Measurements from ENCODE around the gene DNAJC5G.
"Not testable (repeated sequence)": the region's sequence is repeated elsewhere in the genome, so short reads cannot be mapped to it uniquely, and the experiment has no call there.

DNAJC5G gene

GRCh38 chr2:27262379-27263286 lies 12.6 kb upstream of the DNAJC5G start, which contains the start of gene SLC30A3:
TSS of gene SLC30A3 (minus strand) at chr2:27263047. CDS start at chr2:27262906, 141 bp downstream.
- Mint-ChIP-seq H3K27me3 (peaks cover 42% of the 10 kb centered on the region), H3K4me3 (peak within 1 kb of the TSS; percentile 76), H3K27ac (no peak within 1 kb of the TSS), H3K9me3 (no peaks in the 10 kb centered on the region), H3K36me3 (no peaks in the 10 kb centered on the region), H3K4me1 (peaks cover 29% of the 10 kb centered on the region)
- CTCF ChIA-PET, result interaction anchor here (0.9 to 3.5 kb wide), 4 partner anchors 12 to 84 kb away, joined by 3 to 25 read pairs (median 4); no protein-coding TSS in a partner anchor
- DNase-seq, result peak; percentile 87

- H3K27me3 Mint-ChIP-seq, result peaks cover 35% of the 10 kb centered on the region
- CTCF ChIA-PET, result interaction anchor here (1.0 to 3.5 kb wide), 3 partner anchors 16 to 83 kb away, joined by 3 to 25 read pairs (median 3); no protein-coding TSS in a partner anchor
- peaks cover 29% of the 10 kb centered on the region for H3K4me1 Mint-ChIP-seq
- no peaks in the 10 kb centered on the region for H3K36me3 Mint-ChIP-seq
- peak overlapping the region; percentile 76 for H3K4me3 Mint-ChIP-seq
- no peak for DNase-seq
- no peak overlapping the region for H3K27ac Mint-ChIP-seq
- H3K9me3 Mint-ChIP-seq, result no peaks in the 10 kb centered on the region
Measured at GRCh38 chr2:27263287-27264252, 11.7 kb upstream of the DNAJC5G start.

- DNase-seq, result no peak
- Mint-ChIP-seq H3K9me3 (no peaks in the 10 kb centered on the region), H3K27me3 (peaks cover 27% of the 10 kb centered on the region), H3K36me3 (no peaks in the 10 kb centered on the region), H3K4me1 (peaks cover 29% of the 10 kb centered on the region), H3K4me3 (peak overlapping the region; percentile 76), H3K27ac (peak overlapping the region; percentile 40)
- CTCF ChIA-PET, result interaction anchor here (1.0 to 3.5 kb wide), 4 partner anchors 9 to 39 kb away, joined by 3 to 25 read pairs (median 4); no protein-coding TSS in a partner anchor
Measured at GRCh38 chr2:27264253-27264752, 10.9 kb upstream of the DNAJC5G start.

- Mint-ChIP-seq H3K9me3 (no peaks in the 10 kb centered on the region), H3K4me1 (peaks cover 29% of the 10 kb centered on the region), H3K27ac (no peak overlapping the region), H3K36me3 (no peaks in the 10 kb centered on the region), H3K4me3 (peak overlapping the region; percentile 48), H3K27me3 (peaks cover 21% of the 10 kb centered on the region)
- peak; percentile 64 for DNase-seq
- CTCF ChIA-PET, result interaction anchor here (0.9 to 3.5 kb wide), 6 partner anchors 9 to 418 kb away, joined by 3 to 25 read pairs (median 4); no protein-coding TSS in a partner anchor
Measured at GRCh38 chr2:27264753-27265535, 10.3 kb upstream of the DNAJC5G start.

- Mint-ChIP-seq H3K9me3 (no peaks in the 10 kb centered on the region), H3K4me1 (peaks cover 29% of the 10 kb centered on the region), H3K27ac (no peak overlapping the region), H3K4me3 (peak overlapping the region; percentile 10), H3K27me3 (peaks cover 15% of the 10 kb centered on the region), H3K36me3 (no peaks in the 10 kb centered on the region)
- no peak for DNase-seq
- CTCF ChIA-PET, result interaction anchor here (0.9 to 3.5 kb wide), 5 partner anchors 8 to 417 kb away, joined by 3 to 25 read pairs (median 4); no protein-coding TSS in a partner anchor
Measured at GRCh38 chr2:27265536-27265870, 9.7 kb upstream of the DNAJC5G start.

GRCh38 chr2:27268296-27268695 lies 6.9 kb upstream of the DNAJC5G start:
- peaks cover 13% of the 10 kb centered on the region for H3K27me3 Mint-ChIP-seq
- H3K36me3 Mint-ChIP-seq, H3K4me3 Mint-ChIP-seq, CTCF ChIA-PET, H3K9me3 Mint-ChIP-seq, H3K27ac Mint-ChIP-seq, DNase-seq: not testable (repeated sequence)
- peaks cover 21% of the 10 kb centered on the region for H3K4me1 Mint-ChIP-seq

GRCh38 chr2:27270131-27270530 lies 5.1 kb upstream of the DNAJC5G start:
- no peak for DNase-seq
- Mint-ChIP-seq H3K27me3 (peaks cover 21% of the 10 kb centered on the region), H3K36me3 (no peaks in the 10 kb centered on the region), H3K9me3 (no peaks in the 10 kb centered on the region), H3K27ac (no peak overlapping the region), H3K4me3 (no peak overlapping the region), H3K4me1 (peaks cover 8% of the 10 kb centered on the region)
- CTCF ChIA-PET, result interaction anchor here (0.9 to 2.4 kb wide), 2 partner anchors 10 kb away, joined by 3 to 14 read pairs; no protein-coding TSS in a partner anchor

GRCh38 chr2:27270670-27271069 lies 4.6 kb upstream of the DNAJC5G start:
- H3K4me1 Mint-ChIP-seq, result peaks cover 3% of the 10 kb centered on the region
- no peaks in the 10 kb centered on the region for H3K36me3 Mint-ChIP-seq
- H3K9me3 Mint-ChIP-seq, result no peaks in the 10 kb centered on the region
- DNase-seq, result no peak
- H3K4me3 Mint-ChIP-seq, result no peak overlapping the region
- CTCF ChIA-PET, result interaction anchor here (0.9 to 2.4 kb wide), 4 partner anchors 9 to 18 kb away, joined by 3 to 14 read pairs (median 3); no protein-coding TSS in a partner anchor
- H3K27ac Mint-ChIP-seq, result no peak overlapping the region
- H3K27me3 Mint-ChIP-seq, result peaks cover 25% of the 10 kb centered on the region

GRCh38 chr2:27271631-27272340 lies 3.4 kb upstream of the DNAJC5G start:
- CTCF ChIA-PET, result interaction anchor here (1.0 to 2.5 kb wide), 6 partner anchors 8 to 31 kb away, joined by 3 to 14 read pairs (median 4); no protein-coding TSS in a partner anchor
- H3K4me3 Mint-ChIP-seq, result no peak overlapping the region
- no peak for DNase-seq
- peaks cover 3% of the 10 kb centered on the region for H3K4me1 Mint-ChIP-seq
- H3K27ac Mint-ChIP-seq, result no peak overlapping the region
- H3K9me3 Mint-ChIP-seq, result no peaks in the 10 kb centered on the region
- no peaks in the 10 kb centered on the region for H3K36me3 Mint-ChIP-seq
- H3K27me3 Mint-ChIP-seq, result peaks cover 32% of the 10 kb centered on the region

- peak overlapping the region; percentile 6 for H3K27ac Mint-ChIP-seq
- H3K9me3 Mint-ChIP-seq, H3K4me3 Mint-ChIP-seq, H3K4me1 Mint-ChIP-seq, DNase-seq, H3K36me3 Mint-ChIP-seq: not testable (repeated sequence)
- CTCF ChIA-PET, result interaction anchor here (0.5 to 2.5 kb wide), 5 partner anchors 8 to 105 kb away, joined by 3 to 7 read pairs (median 4); partner anchors contain the start of gene TRIM54
- H3K27me3 Mint-ChIP-seq, result peaks cover 37% of the 10 kb centered on the region
Measured at GRCh38 chr2:27272537-27273522, 2.4 kb upstream of the DNAJC5G start.

- H3K4me3 Mint-ChIP-seq, result no peak overlapping the region
- H3K27ac Mint-ChIP-seq, result no peak overlapping the region
- CTCF ChIA-PET, result interaction anchor here (5.1 to 5.2 kb wide), 2 partner anchors 28 to 178 kb away, joined by 28 to 42 read pairs; no protein-coding TSS in a partner anchor
- H3K4me1 Mint-ChIP-seq, result peaks cover 6% of the 10 kb centered on the region
- no peak for DNase-seq
- no peaks in the 10 kb centered on the region for H3K9me3 Mint-ChIP-seq
- no peaks in the 10 kb centered on the region for H3K36me3 Mint-ChIP-seq
- H3K27me3 Mint-ChIP-seq, result peaks cover 57% of the 10 kb centered on the region
Measured at GRCh38 chr2:27278010-27278409, 2.8 kb downstream of the DNAJC5G start.

All from activated naive CD4-positive, alpha-beta T cell treated with anti-CD3 and anti-CD28 coated beads, Interleukin-2, amount 10 ng/mL, durations not matched to agents 7 days and 5 days (primary cell).